Measurements from ENCODE around the gene GUCA2B.

Gene GUCA2B

DNA sequence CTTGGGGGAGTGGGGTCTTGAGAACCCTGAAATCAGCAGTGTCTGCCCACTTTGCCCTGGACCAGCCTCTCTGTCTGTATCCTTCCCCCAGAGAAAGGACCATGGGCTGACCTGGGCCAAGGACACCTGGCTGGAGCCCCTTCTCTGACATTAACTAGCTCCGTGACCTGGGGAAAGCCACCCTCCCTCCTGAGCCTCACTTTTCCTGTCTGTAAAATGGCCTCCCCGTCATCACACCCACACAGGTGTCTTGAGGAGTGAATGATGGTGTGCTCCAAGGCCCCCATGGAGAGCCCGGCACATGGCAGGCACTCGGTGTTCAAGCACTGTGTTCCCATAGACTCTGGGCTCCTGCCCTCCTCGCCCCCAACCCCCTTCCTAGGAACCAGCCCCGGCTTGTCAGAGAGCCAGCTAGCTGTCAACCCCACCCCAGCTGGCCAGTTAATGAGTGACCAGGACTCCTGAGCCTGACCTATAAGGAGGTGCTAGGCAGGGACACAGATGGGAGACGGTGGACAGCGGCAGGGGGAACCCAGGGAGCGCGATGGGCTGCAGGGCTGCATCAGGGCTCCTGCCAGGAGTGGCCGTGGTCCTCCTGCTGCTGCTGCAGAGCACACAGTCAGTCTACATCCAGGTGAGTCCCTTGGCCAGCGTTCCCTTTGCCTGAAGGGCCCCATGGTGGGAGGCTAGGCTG, at the start of gene GUCA2B:
Gene GUCA2B, plus strand, starts transcription at position 504 of the 694 bp plus-strand sequence. Its CDS starts 41 bp downstream, at position 545.
- no peak within 1 kb of the TSS for H3K4me3 ChIP-seq (ENCODE audit: low read length)
- TF ChIP-seq ZNF274 (IDR thresholded peaks at IDR 0.05; ENCODE audit: low read depth, low read length): no peak

DNA sequence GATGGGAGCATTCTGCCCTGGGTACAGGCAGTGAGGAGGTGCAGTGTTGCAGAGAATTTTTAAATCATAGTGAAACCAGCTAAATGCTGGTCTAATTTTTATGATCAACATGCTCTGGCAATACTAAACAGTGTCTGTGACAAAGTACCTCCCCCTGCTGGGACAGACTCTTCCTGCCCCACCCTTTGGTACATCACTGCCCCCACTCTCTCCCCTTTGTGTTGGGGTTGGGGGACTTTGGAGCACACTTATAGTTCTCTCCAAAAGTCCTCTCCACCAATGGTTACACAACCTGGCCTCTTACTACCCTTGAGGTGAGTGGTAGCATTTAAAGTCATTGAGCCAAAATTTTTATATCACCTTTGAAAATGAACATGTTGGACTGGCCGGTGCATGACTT, 48.2 kb upstream of the GUCA2B start:
- no peak overlapping the region for H3K4me3 ChIP-seq (ENCODE audit: low read length)
- TF ChIP-seq ZNF274 (IDR thresholded peaks at IDR 0.05; ENCODE audit: low read depth, low read length): no peak

DNA sequence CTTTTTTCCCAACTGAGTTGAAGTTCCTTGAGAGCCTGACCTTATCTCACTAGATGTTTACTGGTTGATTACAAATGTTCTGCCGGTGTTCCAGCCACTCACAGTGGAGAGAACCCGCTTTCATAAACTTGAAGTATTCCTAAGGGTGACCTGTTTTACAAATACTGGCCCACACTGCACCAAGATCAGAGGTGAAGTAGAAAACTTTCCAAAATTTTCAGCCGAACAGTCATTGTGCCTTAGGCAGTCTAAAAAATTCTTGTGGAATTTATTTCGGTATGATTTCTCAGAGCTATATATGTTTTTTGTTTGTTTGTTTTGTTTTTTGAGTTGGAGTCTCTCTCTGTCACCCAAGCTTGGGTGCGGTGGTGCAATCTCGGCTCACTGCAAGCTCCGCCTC, 44.9 kb upstream of the GUCA2B start:
- H3K4me3 ChIP-seq (ENCODE audit: low read length): no peak overlapping the region
- no peak for TF ChIP-seq ZNF274 (IDR thresholded peaks at IDR 0.05; ENCODE audit: low read depth, low read length)

DNA sequence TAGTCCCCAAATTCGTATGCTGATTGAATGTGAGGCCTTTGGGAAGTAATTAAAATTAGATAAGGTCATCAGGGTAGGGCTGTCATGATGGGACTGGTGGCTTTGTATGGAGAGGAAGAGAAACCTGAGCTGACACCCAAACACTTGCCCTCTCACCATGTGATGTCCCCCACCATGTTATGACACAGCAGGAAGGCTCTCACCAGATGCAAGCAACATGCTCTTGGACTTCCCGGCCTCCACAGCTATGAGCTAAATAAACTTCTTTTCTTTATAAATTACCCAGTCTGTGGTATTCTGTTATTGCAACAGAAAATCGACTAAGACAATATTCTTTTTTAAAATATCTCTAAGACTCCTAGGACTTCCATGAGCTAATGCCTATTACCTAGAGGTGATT, 43.6 kb upstream of the GUCA2B start:
- H3K4me3 ChIP-seq (ENCODE audit: low read length): no peak overlapping the region
- no peak for TF ChIP-seq ZNF274 (IDR thresholded peaks at IDR 0.05; ENCODE audit: low read depth, low read length)

DNA sequence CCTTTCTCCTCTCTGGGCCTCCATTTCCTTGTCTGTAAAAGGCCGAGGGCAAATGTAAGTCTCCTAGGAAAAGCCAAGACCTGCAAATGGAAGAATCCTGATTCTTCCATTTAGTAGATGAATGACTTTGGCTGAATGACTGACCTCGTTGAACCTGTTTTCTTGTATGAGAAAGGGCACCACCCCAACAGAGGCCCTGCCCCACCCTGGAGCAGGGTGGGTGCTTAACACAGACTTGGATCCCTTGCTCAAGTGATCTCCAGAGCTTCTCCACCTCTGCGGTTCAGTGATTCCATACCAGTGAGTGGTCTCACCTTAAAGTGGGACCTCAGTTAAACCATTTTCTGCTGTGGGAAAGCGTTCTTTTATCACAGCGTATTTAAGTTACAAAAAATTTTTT, 39.0 kb upstream of the GUCA2B start:
- TF ChIP-seq ZNF274 (IDR thresholded peaks at IDR 0.05; ENCODE audit: low read depth, low read length): no peak
- no peak overlapping the region for H3K4me3 ChIP-seq (ENCODE audit: low read length)

DNA sequence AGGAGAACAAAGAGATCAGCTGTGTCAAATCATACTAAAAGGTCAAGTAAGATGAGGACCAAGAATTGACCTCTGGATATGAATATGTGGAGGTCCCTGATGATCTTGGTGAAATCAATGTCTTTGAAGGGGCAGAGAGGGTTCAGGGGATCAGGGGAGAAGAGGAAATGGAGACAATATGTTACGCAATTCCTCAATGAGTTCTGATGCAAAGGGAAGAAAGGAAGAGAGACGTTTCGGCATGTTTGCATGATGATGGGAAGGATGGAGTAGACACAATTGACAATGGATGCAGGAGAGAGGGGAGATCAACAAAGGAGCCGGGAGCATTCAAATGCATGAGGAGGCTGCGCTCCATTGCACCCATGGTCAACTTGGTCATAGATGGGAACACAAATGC, 36.0 kb upstream of the GUCA2B start:
- no peak for TF ChIP-seq ZNF274 (IDR thresholded peaks at IDR 0.05; ENCODE audit: low read depth, low read length)
- H3K4me3 ChIP-seq (ENCODE audit: low read length): no peak overlapping the region

DNA sequence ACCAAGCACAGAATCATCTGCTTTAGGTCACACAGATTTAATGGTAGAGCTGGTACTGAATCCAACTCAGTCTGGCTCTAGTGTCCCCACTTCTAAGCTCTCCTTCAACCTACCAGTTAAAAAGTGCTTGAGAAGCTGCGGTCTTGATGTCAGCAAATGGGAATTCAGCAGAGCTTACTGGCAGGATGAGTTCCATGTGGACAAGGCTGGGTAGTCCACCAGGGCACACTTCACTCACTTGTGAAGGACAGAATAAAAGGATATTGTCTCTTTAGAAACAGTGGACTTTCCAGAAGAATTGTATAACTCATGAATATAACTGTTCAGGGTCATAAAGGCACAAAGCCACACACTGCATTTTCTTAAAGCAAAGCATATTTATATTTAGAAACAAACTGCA, 35.1 kb upstream of the GUCA2B start:
- TF ChIP-seq ZNF274 (IDR thresholded peaks at IDR 0.05; ENCODE audit: low read depth, low read length): no peak

DNA sequence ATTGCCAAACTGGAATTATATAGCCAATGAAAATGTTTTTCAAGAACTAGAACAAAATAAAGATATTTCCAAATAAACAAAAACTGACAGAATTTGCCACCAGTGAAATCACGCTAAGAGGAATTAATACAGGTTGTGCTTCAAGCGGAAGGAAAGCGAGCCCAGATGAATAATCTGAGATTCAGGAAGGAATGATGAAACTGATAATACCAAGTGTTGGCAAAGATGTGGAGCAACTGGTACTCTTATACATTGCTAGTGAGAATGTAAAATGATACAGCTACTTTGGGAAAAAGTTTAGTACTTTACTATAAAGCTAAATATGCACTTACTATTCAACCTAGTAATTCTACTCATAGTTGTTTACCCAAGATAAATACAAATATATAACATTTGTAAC, 30.8 kb upstream of the GUCA2B start:
- no peak for TF ChIP-seq ZNF274 (IDR thresholded peaks at IDR 0.05; ENCODE audit: low read depth, low read length)
- no peak overlapping the region for H3K4me3 ChIP-seq (ENCODE audit: low read length)

More for the DNA sequence above, 35.1 kb upstream of the GUCA2B start:
- H3K4me3 ChIP-seq (ENCODE audit: low read length): no peak overlapping the region

DNA sequence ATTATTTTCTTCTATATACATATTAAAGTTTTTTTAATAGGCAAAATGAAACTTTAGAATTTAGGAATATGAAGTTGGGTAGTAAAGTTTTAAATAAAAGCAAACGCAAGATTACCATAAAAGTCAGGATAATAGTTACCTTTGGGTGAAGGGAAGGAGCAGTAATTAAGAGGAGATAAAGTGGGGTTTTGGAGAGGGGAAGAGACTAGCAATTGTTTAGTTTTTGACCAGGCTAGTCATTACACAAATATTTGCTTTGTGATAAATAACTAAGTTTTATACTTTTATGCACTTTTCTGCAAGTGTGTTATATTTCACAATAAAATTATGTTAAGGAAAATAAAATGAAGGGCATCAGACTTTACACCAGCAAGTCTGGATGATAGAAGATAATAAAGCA, 27.7 kb upstream of the GUCA2B start:
- no peak for TF ChIP-seq ZNF274 (IDR thresholded peaks at IDR 0.05; ENCODE audit: low read depth, low read length)
- no peak overlapping the region for H3K4me3 ChIP-seq (ENCODE audit: low read length)

DNA sequence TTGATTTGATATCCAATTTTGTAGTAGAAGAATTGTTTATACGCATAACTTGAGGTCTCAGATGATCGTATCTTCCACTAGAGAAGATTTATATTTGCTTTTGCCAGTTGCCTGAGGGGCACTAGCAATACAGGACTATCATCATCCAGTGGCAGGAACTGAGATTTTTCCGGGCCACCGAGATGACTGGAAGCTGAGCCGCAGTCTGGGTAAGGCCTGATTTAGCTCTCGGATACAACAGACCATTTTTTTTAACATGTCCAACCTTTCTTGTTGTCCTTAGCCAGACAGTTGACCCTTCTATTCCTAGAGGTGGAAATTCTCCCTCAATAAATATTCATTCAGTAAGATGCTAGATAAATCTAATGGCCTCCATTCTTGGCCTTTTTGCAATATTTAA, 25.4 kb upstream of the GUCA2B start:
- TF ChIP-seq ZNF274 (IDR thresholded peaks at IDR 0.05; ENCODE audit: low read depth, low read length): no peak
- no peak overlapping the region for H3K4me3 ChIP-seq (ENCODE audit: low read length)

DNA sequence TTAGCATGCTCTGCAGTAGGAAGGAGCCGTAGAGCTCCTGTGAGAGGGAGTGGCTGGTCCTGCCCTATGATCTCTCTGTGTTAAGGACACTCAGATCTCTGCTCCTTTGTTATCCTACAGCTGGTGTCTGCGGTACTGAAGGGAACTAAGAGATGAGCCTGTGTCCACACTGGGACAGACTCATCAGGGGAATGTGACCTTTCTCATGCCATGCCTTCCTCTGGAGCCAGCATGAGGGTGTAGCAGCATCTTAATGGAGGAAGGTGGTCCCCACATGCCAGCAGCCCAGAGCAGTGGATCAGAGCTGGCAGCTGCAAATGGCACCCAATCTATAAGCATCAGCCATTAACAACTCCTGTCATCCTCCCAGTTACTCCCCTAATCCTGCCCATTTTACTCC, 24.7 kb upstream of the GUCA2B start:
- H3K4me3 ChIP-seq (ENCODE audit: low read length): no peak overlapping the region
- no peak for TF ChIP-seq ZNF274 (IDR thresholded peaks at IDR 0.05; ENCODE audit: low read depth, low read length)

DNA sequence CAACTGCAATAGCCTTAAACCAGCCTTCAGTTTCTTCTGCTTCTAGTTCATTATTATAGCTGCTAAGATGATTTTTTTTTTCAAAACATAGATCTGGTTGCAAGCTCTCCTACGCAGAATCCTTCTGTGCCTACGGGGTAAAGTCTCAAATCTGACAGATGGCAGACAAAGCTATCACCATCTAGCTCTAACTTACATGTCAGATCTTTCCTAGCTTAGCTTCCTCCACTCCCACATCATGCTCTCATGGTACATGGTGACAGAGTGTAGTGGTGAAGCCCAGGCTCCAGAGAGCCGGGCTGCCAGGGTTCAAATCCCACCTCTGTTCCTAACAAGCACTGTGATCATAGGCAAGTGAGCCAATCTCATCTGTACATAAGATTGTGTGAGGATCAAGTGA, 24.2 kb upstream of the GUCA2B start:
- no peak overlapping the region for H3K4me3 ChIP-seq (ENCODE audit: low read length)
- TF ChIP-seq ZNF274 (IDR thresholded peaks at IDR 0.05; ENCODE audit: low read depth, low read length): no peak

DNA sequence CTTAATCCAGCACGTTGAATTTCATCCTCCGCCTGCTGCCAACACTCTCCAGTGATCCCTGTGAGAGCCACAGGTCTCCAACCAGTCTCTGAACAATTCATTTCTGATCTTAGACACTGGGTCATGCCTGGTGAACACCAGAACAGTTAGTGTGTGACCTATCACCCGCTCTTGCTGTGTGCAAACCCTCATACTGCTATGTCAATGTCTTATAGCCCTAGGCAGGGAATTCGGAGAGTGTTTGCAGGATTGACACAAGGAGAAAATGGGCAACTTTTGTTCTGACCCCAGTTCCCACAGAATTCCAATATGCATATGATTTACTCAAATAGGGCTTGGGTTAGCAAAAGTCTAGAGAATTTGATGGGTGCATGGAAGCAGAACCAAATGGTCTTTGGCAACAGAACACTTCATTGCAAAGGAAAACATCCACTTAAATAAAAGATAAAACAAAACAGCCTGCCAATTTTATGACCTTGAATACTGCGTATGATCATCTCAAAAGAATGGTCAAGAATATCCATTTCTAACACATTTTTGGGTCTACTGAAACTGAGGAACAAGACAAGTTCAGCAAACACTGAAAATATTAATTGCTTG, 23.0 kb upstream of the GUCA2B start:
- no peak overlapping the region for H3K4me3 ChIP-seq (ENCODE audit: low read length)
- TF ChIP-seq ZNF274 (IDR thresholded peaks at IDR 0.05; ENCODE audit: low read depth, low read length): no peak

DNA sequence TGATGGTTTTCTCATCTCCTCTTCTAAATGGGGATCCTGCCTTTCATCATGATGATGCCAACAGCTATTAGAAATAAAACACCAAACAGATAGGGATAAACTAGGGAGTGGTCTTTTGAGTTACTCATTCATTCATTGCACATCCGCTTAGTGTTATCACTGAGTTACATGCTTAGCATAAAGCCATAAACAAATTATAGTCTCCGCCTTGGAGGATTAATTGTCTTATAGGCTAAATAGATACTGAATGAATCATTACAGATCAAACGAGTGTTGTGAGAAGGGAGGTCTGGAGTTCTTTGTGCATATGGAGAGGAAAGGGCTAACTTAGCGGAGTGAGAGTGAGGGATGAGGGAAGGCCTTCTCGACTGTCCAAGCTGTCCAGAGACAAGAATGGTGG, 19.8 kb upstream of the GUCA2B start:
- H3K4me3 ChIP-seq (ENCODE audit: low read length): no peak overlapping the region
- TF ChIP-seq ZNF274 (IDR thresholded peaks at IDR 0.05; ENCODE audit: low read depth, low read length): no peak

DNA sequence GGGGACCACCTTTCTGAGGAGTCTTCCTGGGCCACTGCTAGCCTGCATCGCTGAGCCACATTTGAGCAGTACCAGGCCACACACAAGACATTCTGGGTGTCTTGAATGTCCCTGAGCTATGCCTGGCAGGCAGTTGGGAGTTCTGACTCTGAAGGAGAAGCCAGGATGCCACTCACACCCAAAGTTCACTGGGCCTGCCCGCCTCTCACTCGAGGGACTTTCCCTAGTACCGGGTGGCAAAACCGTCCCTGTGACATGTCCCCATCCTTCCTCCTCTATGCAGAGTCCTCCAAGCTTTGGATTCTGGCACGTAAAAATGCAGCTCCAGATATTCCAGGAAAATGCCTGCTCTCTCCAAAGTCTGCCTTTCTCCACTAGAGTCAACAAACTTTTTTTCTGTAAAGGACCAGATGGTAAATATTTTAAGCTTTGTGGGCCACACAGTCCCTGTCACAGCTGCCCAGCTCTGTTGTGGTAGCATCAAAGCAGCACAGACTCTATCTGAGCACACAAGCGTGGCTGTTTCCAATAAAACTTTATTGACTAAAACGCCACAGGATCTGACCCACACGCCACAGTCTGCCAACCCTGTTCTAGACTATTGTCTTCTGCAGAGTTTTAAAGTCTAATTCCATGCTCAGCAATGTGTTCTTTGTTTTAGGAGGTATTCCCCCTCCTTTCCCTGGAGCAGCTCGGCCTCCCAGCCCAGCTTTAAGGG, 19.2 kb upstream of the GUCA2B start:
- no peak for TF ChIP-seq ZNF274 (IDR thresholded peaks at IDR 0.05; ENCODE audit: low read depth, low read length)
- H3K4me3 ChIP-seq (ENCODE audit: low read length): no peak overlapping the region
